HG03575 (cell line): ENCODE measurements around the gene RAB3C.

ENCODE experiments used
- ATAC-seq: cut with Tn5 transposase; IDR thresholded peaks from one replicate; pipeline ENCODE4 v1.9.1; 2021; ENCODE audit not compliant: unreplicated experiment, insufficient number of reproducible peaks, low FRiP score; ENCODE audit errors: extremely low read depth

Gene RAB3C

GRCh38 chr5:58842852-58843251 is 260.0 kb downstream of the RAB3C start:
- ATAC-seq, result no peak

- no peak for ATAC-seq
These were observed 261.5 kb downstream of the RAB3C start for GRCh38 chr5:58844395-58844794.

DNA sequence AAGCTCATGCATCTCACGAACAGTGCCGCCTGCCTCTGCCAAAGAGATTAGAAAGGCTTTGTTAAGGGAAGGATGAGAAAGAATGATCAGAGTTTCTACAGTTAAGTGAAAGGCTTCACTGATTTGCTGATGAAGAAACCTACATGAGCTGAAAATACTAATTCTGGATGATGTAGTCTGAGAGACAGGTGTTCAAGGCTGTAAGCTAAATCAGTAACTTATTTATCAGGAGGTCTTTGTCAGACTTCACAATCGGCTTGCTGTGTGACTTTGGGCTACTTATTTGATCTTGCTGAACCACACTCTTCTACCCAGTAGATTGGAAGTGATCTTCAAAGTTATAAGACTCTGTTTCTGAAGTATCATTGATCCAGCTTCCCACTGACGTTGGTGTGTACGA is 264.2 kb downstream of the RAB3C start:
- ATAC-seq, result no peak

GRCh38 chr5:58849223-58849622 is 266.3 kb downstream of the RAB3C start:
- no peak for ATAC-seq

DNA sequence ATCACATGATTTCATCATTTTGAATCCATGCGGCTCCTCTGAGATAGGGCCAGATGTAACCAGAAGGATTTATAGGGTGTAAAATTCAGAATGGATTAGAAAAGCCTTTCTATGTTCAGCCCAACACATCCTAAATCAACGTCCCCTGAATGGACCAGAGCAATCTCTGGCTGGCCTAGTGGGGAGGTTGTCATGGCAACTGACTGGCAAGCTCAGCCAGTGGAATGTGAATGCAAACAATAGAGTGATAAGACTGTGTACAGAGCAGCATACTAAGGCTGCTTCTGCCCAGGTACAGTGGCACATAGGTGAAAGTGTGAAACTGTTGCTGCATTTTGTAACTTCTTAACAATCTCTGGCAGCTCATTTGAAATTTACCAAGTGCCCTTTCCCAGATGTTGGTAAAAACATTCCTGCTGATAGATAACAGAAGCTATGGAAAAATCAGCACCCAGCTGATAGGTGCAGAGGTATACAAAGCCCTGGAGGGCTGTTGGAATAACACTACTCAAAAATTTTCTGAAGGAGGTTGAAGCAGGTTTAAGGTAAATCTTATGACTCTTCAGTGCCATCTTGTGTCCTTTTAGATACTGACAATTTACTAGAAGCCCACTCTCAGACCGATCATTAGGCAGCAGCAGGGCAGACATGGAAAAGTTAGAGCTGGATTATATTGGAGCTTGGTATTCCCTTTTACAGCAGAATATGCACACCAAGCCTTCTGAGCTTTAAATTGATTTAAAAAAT is 267.2 kb downstream of the RAB3C start:
- no peak for ATAC-seq

DNA sequence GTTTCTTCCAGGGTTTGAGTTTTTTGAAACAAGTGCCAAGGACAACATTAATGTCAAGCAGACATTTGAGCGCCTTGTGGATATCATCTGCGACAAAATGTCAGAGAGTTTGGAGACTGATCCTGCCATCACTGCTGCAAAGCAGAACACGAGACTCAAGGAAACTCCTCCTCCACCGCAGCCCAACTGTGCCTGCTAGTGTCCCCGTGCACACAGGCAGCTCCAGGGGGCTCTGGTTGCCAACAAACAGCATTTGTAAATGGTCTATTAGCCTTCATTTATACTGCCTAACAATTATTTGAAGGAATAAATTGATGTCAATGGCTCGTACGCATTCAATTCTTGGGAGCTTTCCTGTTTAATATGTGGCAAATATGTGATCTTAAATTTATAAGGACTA is 268.3 kb downstream of the RAB3C start:
- no peak for ATAC-seq

DNA sequence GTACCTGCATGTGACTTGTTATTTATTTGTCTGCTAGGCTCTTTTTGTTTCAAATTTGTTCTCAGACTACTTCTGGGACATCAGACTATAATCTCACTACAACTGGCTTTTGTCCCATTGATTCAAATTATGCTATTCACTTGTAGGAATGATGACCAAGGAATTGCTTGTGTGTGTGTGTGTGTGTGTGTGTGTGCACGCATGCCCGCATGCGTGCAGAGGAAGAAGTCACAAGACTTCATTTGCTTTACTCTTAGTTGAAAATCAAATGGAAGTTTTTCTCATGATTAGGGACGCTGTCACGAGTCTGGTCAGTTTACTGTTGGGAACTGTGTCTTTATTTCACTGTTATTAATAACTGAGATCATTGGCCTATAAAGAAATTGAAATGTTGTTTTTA is 268.7 kb downstream of the RAB3C start:
- no peak for ATAC-seq

DNA sequence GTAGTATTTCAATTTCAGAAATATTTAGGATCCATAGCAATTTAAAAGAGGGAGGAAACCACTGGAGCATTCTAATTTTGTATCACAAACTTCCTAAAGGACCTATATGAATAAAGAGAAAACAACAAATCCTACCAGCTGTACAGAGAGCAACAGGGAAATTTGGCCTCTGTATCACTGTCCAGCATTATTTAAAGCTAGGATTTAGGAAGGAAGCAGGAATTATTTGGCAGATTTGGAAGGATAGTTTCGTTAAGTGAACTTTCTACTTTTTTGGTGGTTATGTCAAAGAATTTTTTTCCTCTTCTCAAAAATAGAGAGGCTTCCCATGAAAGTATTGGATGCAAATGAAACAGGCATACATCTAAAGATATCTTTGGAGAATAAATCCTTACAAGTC is 269.7 kb downstream of the RAB3C start:
- no peak for ATAC-seq

DNA sequence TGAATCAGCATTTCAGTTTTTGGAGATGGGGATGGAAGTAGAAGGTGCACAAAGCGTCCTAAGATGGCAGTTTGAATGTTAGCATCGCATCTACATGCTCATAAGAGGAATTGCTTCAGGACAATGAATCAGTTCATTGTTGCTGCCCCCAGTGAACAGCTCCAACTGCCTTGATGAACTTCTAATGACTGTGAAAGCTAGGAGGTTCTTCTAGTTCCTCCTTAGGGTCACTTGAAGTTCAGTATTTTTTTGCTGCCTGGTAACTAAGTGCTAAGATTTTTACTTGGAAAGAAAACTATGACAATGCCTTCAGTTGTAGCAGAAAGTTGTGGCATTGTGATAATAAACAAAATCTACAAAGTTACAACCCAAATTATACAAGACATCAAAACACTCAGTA is 271.6 kb downstream of the RAB3C start:
- ATAC-seq, result no peak

DNA sequence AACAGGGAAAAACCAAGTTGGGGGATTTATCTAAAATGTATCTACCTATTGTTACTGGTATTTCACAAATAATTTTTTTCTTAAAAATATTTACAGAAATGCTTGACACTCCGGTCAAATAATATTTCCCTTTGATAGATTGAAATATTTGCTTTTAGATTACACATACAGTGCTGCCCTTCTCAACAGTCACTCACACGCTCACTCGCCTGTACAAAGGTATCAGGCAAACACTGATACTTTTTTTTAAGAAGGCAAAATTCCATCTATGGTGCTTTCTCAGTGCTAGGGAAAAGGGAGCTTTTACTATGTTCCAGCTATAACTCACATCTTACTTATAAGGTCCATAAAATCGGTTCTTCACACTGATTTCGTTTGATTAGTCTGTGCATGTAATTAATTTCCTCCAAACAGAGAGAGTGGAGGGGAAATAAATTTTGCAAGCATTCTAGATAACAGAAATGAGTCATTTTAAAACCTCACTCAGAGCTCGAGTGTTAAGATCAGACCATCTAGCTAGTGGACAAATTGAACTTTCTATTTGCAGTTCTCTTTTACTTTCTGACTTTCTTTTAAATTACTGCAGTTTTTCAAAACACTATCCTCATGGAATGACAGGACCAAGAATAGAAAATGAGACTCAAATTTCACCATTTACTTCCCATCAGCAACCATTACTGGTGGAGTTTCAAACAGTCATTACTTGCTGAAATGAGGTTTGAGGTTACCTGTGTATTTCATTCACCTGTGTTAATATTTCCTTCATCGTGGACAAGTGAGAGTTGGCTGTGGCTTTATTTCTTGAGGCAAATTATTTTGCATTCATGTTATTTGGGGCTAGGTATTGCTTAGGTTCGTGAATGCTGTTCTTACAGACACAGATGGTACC is 273.2 kb downstream of the RAB3C start:
- ATAC-seq, result no peak

- no peak for ATAC-seq
These were observed 274.7 kb downstream of the RAB3C start for GRCh38 chr5:58857609-58858008.

DNA sequence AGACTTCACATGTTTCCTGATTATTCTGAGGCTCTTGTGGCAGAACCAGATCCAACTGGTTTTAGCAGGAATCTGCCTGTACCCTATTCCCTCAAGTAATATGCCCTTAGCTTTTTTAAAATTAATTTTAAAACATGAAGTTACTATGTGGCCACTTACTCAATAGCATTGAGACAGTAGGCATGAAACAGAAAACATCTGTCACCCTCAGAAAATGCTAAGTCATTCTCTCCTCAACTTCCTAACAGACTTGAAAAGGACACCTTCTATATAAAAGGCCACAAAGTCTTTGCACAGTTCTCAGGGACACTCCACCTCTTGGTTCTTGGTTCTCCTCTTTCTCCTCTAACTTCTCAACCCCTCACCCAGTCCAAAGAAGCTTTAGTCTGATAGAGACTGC is 277.8 kb downstream of the RAB3C start:
- no peak for ATAC-seq

DNA sequence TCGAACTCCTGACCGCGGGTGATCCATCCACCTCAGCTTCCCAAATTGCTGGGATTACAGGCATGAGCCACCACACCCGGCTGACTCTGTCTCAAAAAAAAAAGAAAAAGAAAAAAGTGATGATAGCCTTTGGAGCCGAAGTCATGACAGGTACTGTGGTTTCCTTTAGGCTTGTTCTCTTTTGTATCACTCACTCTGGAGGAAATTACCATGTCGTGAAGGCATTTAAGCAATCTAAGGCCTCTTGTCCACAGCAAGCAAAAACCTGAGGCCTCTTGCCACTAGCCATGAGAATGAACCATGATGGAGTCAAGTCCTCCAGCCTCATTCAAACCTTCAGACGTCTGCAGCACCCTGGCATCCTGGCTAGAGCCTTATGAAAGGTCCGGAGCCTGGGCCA is 286.1 kb downstream of the RAB3C start:
- ATAC-seq, result no peak

GRCh38 chr5:58871648-58872242 is 288.9 kb downstream of the RAB3C start:
- ATAC-seq, result no peak

DNA sequence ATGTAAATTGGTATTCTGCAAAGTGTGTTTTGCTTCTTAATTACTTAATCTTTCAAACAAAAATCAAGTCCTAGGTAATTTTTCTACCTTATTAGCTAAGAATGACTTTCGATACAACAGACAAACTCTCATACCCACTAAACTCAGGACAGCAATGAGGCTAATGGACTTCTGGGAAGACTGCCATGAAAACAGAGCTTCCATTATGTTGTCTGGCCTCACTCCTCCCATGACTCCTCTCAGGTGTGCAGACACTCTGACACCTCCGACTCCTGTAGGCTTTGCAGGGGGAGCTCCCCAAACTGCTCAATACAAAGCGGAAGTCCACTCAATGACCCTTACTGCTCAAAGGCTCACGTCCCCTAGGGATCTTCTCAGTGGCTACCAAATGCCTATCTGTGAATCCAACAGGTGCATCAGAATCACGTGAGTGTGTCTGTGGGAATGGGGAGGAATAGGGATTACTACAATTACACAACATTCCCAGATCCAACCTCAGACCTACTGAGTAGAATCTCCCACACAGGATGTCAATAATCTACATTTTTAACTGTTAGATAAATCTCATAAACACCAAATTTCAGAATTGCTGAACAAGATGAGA is 289.9 kb downstream of the RAB3C start:
- ATAC-seq, result no peak

DNA sequence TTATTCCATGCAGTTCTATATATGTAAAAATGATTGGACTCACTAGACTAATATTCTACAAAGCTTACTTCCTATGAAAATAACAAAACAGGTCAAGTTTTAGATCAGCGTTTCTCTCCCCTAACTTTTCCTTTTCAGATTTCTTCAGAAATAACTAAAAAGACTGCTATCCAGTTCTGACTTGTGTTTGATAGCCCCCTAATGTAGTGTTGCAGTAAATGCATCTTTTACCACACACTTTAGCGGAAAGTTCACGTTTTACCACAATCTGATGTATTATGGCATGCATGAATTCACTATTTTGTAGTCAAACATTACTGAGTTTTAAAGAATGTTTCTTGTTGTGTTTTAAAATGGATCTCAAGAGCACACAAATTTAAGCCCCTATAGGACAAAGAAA is 292.7 kb downstream of the RAB3C start:
- ATAC-seq, result no peak

- no peak for ATAC-seq
These were observed 302.4 kb downstream of the RAB3C start for GRCh38 chr5:58885260-58885659.

DNA sequence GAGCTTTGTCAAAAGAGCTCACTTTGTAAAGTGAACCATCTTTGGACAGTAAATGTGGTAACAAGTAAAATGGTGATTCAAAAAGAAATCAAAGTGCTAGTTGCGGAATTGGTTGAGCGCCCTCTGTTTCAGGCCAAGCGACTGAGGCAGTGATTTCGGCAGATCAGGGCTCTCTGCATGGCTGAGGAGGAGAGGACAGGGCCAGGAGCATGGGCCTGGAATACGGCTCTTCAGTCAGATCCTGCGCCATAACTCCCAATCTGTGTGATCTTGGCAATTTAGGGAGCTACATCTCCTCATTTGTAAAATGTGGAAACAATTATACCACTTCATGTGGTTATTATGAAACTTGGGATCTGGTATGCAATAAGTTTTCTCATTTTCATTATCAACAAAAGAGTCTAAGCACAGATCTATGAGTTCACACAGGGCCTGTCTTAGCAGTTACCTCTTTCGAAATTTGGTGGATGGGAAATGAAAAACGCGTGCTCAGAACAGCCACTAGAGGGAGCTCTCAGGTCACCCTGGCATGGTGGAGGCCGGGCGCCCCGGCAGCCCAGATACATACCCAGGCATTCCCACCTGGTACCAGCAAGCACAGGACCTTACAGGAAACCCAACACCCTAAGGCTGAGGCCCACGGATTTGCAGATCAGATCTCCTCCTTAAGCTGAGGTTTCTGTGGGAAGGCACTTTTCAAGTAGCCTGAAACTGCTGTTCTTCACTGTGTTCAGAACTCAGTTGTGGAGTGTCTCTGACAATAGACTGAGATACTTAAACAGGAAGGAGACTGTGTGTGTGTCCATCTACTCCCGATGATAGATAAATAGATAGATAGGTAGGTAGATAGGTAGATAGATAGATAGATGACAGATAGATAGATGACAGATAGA is 303.7 kb downstream of the RAB3C start:
- ATAC-seq, result no peak

- no peak for ATAC-seq
These were observed 304.4 kb downstream of the RAB3C start for GRCh38 chr5:58887311-58887710.
